AG04450 (cell line): Measurements from ENCODE around the gene WASHC3. TPM values are rescaled to one million over a fixed set of nuclear protein-coding genes. Genes with fewer than 3 reads are reported as not detected.
A peak's percentile ranks its signal among the peaks of the same experiment; 100 is the strongest.
"Not testable (repeated sequence)": the region's sequence is repeated elsewhere in the genome, so short reads cannot be mapped to it uniquely, and the experiment has no call there.

Experiments used
- CTCF ChIA-PET: fragments of 300-600, 350-600 bp; formaldehyde crosslinking; extraction: SDS; loops from one replicate; lab custom pipeline; 2022; ENCODE audit warnings: antibody characterized with exemption, inconsistent platforms; lab: Charles Lee
- POLR2A ChIA-PET: fragments of 350-600 bp; formaldehyde crosslinking; extraction: SDS; loops from one replicate; lab custom pipeline; 2021; ENCODE audit warnings: antibody characterized with exemption, inconsistent platforms; lab: Yijun Ruan, JAX
- DNase-seq: peaks from one replicate; pipeline ENCODE4 v3.0.0-alpha.2; 2011; ENCODE audit warnings: low read depth, low spot score
- H3K27ac ChIP-seq: one replicate; pipeline ENCODE4 v1.5.1; 2012; ENCODE audit warnings: low read depth, low read length, control low read depth
- H3K27me3 ChIP-seq: one replicate; pipeline ENCODE4 v1.6.0; 2012; ENCODE audit warnings: low read length; ENCODE audit not compliant: control insufficient read depth, insufficient read depth
- H3K4me3 ChIP-seq: 2 replicates; pipeline ENCODE4 v1.5.1; 2011; ENCODE audit warnings: mild to moderate bottlenecking, low read depth, low read length, control low read depth
- H3K9me3 ChIP-seq: 2 replicates; pipeline ENCODE4 v1.5.1; 2012; ENCODE audit warnings: low read length; ENCODE audit not compliant: control insufficient read depth, insufficient read depth
- polyA plus RNA-seq: library from polyadenylated mRNA; depleted of rRNA; stranded (reverse); fragments of >200 nt; gene quantifications from 2 replicates; pipeline ENCODE4 v1.2.3, GENCODE V29; 2011
- TF ChIP-seq, protein P1 (sequence below): IDR thresholded peaks from 2 replicates; pipeline ENCODE4 v1.5.1; 2011; ENCODE audit warnings: low read depth, low read length, control low read depth, inconsistent platforms

WASHC3 gene
- polyA plus RNA-seq, 1 experiment = 93.8 TPM

DNA sequence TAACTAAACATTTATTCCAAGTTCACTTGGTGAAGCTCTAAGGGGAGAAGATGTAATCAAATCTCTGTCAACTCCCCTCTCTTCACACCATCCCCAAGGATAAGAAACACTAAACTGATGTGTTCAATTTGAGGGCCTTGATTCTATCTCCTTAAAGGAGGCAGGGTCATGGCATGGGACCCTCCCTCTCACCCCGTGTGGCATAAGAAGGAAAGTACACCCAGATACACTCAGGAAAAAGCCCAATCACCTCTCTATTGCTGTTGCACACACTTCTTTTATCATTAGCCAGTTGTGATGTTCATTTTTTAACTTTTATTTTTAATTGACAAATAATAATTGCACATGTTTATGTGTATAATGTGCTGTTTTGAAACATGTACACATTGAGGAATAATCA is 35.1 kb downstream of the WASHC3 start:
- TF ChIP-seq, protein P1, sequence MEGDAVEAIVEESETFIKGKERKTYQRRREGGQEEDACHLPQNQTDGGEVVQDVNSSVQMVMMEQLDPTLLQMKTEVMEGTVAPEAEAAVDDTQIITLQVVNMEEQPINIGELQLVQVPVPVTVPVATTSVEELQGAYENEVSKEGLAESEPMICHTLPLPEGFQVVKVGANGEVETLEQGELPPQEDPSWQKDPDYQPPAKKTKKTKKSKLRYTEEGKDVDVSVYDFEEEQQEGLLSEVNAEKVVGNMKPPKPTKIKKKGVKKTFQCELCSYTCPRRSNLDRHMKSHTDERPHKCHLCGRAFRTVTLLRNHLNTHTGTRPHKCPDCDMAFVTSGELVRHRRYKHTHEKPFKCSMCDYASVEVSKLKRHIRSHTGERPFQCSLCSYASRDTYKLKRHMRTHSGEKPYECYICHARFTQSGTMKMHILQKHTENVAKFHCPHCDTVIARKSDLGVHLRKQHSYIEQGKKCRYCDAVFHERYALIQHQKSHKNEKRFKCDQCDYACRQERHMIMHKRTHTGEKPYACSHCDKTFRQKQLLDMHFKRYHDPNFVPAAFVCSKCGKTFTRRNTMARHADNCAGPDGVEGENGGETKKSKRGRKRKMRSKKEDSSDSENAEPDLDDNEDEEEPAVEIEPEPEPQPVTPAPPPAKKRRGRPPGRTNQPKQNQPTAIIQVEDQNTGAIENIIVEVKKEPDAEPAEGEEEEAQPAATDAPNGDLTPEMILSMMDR = no peak
- DNase-seq = no peak
- Histone ChIP-seq H3K4me3 (no peak overlapping the region), H3K9me3 (no peaks in the 10 kb centered on the region), H3K27ac (no peak overlapping the region), H3K27me3 (no peaks in the 10 kb centered on the region)
- POLR2A ChIA-PET = no interaction called here
- CTCF ChIA-PET = interaction anchor here (0.6 to 1.7 kb wide), 2 partner anchors 197 to 458 kb away, joined by 3 to 7 read pairs; no protein-coding TSS in a partner anchor

DNA sequence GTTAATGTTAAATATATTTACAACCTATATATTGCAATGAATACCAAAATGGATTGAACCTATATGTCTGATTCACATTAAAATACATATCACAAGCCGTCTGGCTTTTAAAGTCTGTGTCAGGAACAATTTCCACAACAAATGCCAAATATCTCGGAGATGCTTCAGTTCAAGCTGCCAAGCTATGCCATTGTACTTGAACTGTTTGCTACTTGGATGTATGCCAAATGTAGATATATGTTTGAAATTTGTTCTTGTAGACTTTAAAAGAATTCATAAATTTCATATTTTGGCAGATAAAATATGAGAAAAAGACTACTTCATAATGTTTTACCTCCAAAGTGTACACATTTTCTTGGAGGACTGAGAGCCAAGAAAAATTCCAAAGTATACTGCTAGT is 37.0 kb downstream of the WASHC3 start:
- H3K27ac ChIP-seq = no peak overlapping the region
- ChIA-PET CTCF (interaction anchor here (0.5 to 1.3 kb wide), 2 partner anchors 36 to 678 kb away, joined by 5 read pairs; no protein-coding TSS in a partner anchor), POLR2A (no interaction called here)
- H3K4me3 ChIP-seq = no peak overlapping the region
- H3K27me3 ChIP-seq = no peaks in the 10 kb centered on the region
- TF ChIP-seq, protein P1 = no peak
- DNase-seq = no peak
- H3K9me3 ChIP-seq = no peaks in the 10 kb centered on the region

DNA sequence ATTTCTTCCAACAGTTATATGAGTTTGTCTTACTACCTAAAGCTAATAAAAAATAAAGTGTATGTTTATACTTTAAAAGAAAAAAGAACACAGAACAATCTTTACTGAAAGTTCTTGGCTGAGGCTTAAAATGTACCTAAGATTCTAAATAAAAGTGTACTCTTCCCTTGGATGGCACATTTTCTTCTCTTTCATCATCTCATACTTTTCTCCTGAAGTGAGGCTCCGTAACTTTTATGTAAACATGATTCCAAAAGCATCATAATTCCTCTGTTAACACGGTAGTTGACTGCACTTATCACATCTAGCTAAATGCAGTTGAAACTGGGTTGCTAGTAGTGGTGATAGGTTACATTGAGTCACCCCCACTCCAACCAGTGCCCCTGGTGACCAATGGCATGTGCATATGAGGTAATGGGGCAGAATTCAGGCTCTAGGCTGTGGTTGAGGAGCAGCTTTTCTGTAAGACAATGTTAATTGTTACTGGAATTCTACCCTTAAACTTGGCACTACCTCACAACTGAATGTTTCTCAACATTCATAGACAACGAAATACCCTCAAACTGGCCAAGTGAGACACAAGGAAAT is 38.4 kb downstream of the WASHC3 start:
- no peak overlapping the region for H3K27ac ChIP-seq
- H3K4me3 ChIP-seq = no peak overlapping the region
- H3K27me3 ChIP-seq = no peaks in the 10 kb centered on the region
- ChIA-PET CTCF (interaction anchor here (1.4 kb wide), 1 partner anchor 83 kb away, joined by 3 read pairs; no protein-coding TSS in a partner anchor), POLR2A (no interaction called here)
- DNase-seq = peak; percentile 2
- H3K9me3 ChIP-seq = no peaks in the 10 kb centered on the region
- TF ChIP-seq, protein P1 = no peak

DNA sequence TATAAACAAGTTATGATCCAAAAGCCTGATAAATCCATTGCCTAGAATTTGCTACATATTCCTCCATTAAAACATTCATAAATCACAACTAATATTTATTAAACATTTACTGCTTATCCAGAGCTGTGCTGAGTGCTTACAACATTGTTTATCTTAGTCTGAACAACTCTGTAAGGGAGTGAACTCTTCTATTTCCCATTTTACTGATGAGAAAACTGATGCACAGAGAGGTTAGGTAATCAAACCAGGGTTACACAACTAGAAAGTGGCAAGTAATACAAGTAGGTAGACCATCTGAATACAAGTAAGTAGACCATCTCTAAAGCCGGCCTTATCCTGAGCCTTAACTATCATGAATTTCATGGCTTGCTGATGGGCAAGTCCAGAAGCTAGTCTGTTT is 39.5 kb downstream of the WASHC3 start:
- POLR2A ChIA-PET = no interaction called here
- Histone ChIP-seq H3K4me3 (no peak overlapping the region), H3K27me3 (no peaks in the 10 kb centered on the region), H3K9me3 (no peaks in the 10 kb centered on the region), H3K27ac (no peak overlapping the region)
- CTCF ChIA-PET = interaction anchor here (0.5 to 1.4 kb wide), 5 partner anchors 16 to 718 kb away, joined by 3 read pairs; no protein-coding TSS in a partner anchor
- no peak for DNase-seq
- TF ChIP-seq, protein P1 = no peak

DNA sequence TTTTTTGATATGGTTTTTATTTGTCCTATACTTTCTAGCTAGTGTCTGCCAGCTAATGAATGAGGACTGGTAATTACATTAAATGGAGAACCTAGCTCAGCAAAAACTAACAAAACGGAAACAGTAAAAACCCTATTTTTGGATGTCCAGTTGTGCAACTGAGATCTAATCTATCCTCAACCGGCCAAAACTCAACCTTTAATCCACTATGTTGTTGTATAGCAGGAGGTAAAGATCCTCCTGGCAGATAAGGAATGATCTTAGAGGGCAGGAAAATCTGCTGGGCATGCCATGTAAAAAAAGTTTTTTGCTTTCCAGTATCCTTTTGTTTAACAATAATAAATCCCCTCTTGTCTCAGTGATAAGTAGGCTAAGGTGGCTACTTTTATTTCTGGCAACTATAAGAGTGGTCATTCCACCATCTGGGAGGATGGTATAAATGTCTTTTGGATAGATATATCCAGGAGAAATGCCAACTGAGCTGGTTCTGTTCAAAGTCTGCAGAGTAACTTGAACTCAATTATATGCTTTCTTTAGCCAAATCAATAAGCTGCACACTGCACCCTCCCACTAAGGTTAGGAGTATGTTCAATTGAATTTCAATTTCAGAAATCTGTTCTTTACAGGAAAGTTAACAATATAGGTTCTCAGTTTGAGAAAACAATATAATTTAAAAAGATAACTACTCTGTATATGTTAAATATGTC is 40.1 kb downstream of the WASHC3 start:
- ChIA-PET CTCF (interaction anchor here (0.5 to 1.3 kb wide), 3 partner anchors 17 to 250 kb away, joined by 3 read pairs; no protein-coding TSS in a partner anchor), POLR2A (no interaction called here)

DNA sequence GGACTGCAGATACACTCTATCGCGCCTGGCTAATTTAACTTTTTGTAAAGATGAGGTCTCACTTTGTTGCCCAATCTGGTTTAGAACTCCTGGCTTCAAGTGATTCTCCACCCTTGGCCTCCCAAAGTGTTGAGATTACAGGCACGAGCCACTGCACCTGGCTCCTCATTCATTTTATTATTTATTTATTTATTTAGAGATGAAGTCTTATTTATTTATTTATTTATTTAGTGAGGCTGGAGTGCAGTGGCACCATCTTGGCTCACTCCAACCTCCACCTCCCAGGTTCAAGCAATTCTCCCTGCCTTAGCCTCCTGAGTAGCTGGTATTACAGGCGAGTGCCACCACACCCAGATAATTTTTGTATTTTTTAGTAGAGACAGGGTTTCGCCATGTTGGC is 43.2 kb downstream of the WASHC3 start:
- H3K9me3 ChIP-seq, DNase-seq, H3K4me3 ChIP-seq, CTCF ChIA-PET, H3K27me3 ChIP-seq, H3K27ac ChIP-seq, POLR2A ChIA-PET: not testable (repeated sequence)

More for the DNA sequence above, 40.1 kb downstream of the WASHC3 start:
- H3K4me3 ChIP-seq = no peak overlapping the region
- DNase-seq = no peak
- H3K27me3 ChIP-seq = no peaks in the 10 kb centered on the region
- TF ChIP-seq, protein P1 = no peak
- H3K9me3 ChIP-seq = no peaks in the 10 kb centered on the region
- H3K27ac ChIP-seq = no peak overlapping the region
